Measurements from ENCODE around the gene DISC1. TPM values are rescaled to one million over a fixed set of nuclear protein-coding genes. Genes with fewer than 3 reads are reported as not detected.

The DISC1 gene
- total and polyA plus RNA-seq, 2 experiments from 2014 or later: 2.1 to 6.5 TPM

DNA sequence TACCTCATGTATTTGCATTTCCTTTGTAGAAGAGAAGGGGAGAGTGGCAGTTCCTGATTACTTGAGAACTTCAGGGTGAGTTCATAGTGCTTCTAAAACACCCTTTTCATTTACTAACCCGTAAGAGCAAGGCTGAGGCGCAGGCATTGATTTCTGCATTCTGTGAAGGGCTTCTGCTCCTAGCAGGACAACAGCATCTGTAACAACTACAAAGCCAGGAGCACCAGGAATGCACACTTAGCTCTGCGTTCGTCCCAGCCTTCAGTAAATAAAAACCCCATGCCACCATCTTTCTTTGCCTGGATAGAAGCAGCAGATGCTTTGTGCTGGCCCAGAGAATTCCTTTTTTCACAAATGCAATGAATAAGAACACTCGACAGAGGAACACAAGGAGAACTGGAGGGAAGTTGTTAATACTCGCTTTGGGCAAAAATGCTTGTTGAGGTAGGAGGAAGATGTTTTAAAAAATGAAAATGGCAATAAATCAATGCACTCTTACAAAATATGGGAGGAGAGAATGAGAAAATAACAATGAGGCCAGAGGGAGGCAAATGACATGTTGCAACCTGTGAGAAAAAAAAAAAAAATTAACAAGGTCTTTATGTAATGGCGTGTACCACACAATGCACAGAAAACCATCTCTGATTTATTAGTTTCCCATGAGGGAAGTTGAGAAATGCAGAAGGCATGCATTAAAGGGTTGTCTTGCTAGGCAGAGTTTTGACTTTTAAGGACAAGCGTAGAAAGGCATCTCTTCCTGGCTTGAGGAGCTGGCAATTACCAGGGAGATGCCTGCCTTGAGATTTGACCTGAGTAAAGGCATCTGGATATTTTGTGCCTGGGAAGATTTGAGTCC is 418.8 kb downstream of the DISC1 start:
- Histone ChIP-seq H3K36me3 (ENCODE audit: insufficient read depth) (no peaks in the 10 kb centered on the region), H3F3A (replicated peaks; ENCODE audit: low read depth) (no peaks in the 10 kb centered on the region), H4K20me1 (replicated peaks; ENCODE audit: insufficient read depth) (no peaks in the 10 kb centered on the region), H3K4me1 (ENCODE audit: insufficient read depth) (peaks cover 26% of the 10 kb centered on the region), H3K27ac (ENCODE audit: low read depth) (peak overlapping the region; percentile 18), H3K9me2 (ENCODE audit: insufficient read depth) (peaks cover 11% of the 10 kb centered on the region), H3K4me3 (no peak overlapping the region), H3K79me2 (replicated peaks; ENCODE audit: insufficient read depth) (no peaks in the 10 kb centered on the region), H3K27me3 (ENCODE audit: insufficient read depth) (no peaks in the 10 kb centered on the region), H3K4me2 (peak overlapping the region; percentile 46), H2AFZ (peak overlapping the region; percentile 57)
- Mint-ChIP-seq H3K9me3 (no peaks in the 10 kb centered on the region), H3K27me3 (ENCODE audit: insufficient read depth, low read depth, poor library complexity) (peaks cover 2% of the 10 kb centered on the region), H3K4me3 (peak overlapping the region; percentile 1; the same call in 1 of the 3 replicates), H3K27ac (peak overlapping the region; percentile 4), H3K36me3 (ENCODE audit: low read depth) (no peaks in the 10 kb centered on the region), H3K4me1 (peaks cover 19% of the 10 kb centered on the region)
- TF ChIP-seq NANOG (IDR thresholded peaks at IDR 0.05; ENCODE audit: borderline replicate concordance): no peak
- TF ChIP-seq, protein P1, sequence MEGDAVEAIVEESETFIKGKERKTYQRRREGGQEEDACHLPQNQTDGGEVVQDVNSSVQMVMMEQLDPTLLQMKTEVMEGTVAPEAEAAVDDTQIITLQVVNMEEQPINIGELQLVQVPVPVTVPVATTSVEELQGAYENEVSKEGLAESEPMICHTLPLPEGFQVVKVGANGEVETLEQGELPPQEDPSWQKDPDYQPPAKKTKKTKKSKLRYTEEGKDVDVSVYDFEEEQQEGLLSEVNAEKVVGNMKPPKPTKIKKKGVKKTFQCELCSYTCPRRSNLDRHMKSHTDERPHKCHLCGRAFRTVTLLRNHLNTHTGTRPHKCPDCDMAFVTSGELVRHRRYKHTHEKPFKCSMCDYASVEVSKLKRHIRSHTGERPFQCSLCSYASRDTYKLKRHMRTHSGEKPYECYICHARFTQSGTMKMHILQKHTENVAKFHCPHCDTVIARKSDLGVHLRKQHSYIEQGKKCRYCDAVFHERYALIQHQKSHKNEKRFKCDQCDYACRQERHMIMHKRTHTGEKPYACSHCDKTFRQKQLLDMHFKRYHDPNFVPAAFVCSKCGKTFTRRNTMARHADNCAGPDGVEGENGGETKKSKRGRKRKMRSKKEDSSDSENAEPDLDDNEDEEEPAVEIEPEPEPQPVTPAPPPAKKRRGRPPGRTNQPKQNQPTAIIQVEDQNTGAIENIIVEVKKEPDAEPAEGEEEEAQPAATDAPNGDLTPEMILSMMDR (conservative IDR thresholded peaks at IDR 0.05; ENCODE audit: low read depth in 2 of 2): no peak
- no peak for TF ChIP-seq CREB1 (CRISPR knock-in tag; IDR thresholded peaks at IDR 0.05; ENCODE audit: low read depth)
- TF ChIP-seq, protein P2, sequence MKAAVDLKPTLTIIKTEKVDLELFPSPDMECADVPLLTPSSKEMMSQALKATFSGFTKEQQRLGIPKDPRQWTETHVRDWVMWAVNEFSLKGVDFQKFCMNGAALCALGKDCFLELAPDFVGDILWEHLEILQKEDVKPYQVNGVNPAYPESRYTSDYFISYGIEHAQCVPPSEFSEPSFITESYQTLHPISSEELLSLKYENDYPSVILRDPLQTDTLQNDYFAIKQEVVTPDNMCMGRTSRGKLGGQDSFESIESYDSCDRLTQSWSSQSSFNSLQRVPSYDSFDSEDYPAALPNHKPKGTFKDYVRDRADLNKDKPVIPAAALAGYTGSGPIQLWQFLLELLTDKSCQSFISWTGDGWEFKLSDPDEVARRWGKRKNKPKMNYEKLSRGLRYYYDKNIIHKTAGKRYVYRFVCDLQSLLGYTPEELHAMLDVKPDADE (IDR thresholded peaks at IDR 0.05): no peak
- TF ChIP-seq JUNB (IDR thresholded peaks at IDR 0.05; ENCODE audit: unreplicated experiment): no peak
- no peak for TF ChIP-seq ZNF331 (CRISPR knock-in tag; IDR thresholded peaks at IDR 0.05; ENCODE audit: low read depth)
- no peak for TF ChIP-seq EZH2phosphoT487 (IDR thresholded peaks at IDR 0.05; ENCODE audit: unreplicated experiment)
- TF ChIP-seq STAT1 (IDR thresholded peaks at IDR 0.05; ENCODE audit: unreplicated experiment): no peak
- TF ChIP-seq, protein P3, sequence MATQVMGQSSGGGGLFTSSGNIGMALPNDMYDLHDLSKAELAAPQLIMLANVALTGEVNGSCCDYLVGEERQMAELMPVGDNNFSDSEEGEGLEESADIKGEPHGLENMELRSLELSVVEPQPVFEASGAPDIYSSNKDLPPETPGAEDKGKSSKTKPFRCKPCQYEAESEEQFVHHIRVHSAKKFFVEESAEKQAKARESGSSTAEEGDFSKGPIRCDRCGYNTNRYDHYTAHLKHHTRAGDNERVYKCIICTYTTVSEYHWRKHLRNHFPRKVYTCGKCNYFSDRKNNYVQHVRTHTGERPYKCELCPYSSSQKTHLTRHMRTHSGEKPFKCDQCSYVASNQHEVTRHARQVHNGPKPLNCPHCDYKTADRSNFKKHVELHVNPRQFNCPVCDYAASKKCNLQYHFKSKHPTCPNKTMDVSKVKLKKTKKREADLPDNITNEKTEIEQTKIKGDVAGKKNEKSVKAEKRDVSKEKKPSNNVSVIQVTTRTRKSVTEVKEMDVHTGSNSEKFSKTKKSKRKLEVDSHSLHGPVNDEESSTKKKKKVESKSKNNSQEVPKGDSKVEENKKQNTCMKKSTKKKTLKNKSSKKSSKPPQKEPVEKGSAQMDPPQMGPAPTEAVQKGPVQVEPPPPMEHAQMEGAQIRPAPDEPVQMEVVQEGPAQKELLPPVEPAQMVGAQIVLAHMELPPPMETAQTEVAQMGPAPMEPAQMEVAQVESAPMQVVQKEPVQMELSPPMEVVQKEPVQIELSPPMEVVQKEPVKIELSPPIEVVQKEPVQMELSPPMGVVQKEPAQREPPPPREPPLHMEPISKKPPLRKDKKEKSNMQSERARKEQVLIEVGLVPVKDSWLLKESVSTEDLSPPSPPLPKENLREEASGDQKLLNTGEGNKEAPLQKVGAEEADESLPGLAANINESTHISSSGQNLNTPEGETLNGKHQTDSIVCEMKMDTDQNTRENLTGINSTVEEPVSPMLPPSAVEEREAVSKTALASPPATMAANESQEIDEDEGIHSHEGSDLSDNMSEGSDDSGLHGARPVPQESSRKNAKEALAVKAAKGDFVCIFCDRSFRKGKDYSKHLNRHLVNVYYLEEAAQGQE (IDR thresholded peaks at IDR 0.05; ENCODE audit: unreplicated experiment): no peak
- TF ChIP-seq POLR2AphosphoS5 (IDR thresholded peaks at IDR 0.05; ENCODE audit: low read depth): no peak
- no peak for TF ChIP-seq EZH2 (IDR thresholded peaks at IDR 0.05; ENCODE audit: low read depth, unreplicated experiment)
- no peak for TF ChIP-seq ZNF462 (CRISPR knock-in tag; IDR thresholded peaks at IDR 0.05)
- TF ChIP-seq ZNF114 (CRISPR knock-in tag; IDR thresholded peaks at IDR 0.05): no peak
- peak; percentile 29 for DNase-seq (ENCODE audit: low spot score)
- ATAC-seq: peak; percentile 73
